Tibial nerve (tissue), 4 donors: Measurements from ENCODE around the gene PLXNA4.

ENCODE experiments used
- CTCF ChIP-seq, 5 experiments: fragments of 200-600 bp in 3 of 5; fragments of 450-650 bp in 2 of 5; sonication (generic) in 3 of 5; IDR thresholded peaks; one replicate each; pipeline ENCODE4 v1.5.1; 2016 to 2019; ENCODE audit warnings: antibody characterized with exemption in 5 of 5, mild to moderate bottlenecking in 3 of 5, moderate library complexity in 2 of 5
- EP300 ChIP-seq, 2 donors: sonication (generic); formaldehyde crosslinking; IDR thresholded peaks; one replicate each; pipeline ENCODE4 v1.6.1; 2017; ENCODE audit warnings: antibody characterized with exemption in 2 of 2, mild to moderate bottlenecking in 1 of 2
- POLR2A ChIP-seq, 2 donors: fragments of 450-650 bp; IDR thresholded peaks; one replicate each; pipeline ENCODE4 v1.6.1; 2017; ENCODE audit warnings: antibody characterized with exemption in 2 of 2, mild to moderate bottlenecking in 2 of 2, moderate library complexity in 2 of 2

DNA sequence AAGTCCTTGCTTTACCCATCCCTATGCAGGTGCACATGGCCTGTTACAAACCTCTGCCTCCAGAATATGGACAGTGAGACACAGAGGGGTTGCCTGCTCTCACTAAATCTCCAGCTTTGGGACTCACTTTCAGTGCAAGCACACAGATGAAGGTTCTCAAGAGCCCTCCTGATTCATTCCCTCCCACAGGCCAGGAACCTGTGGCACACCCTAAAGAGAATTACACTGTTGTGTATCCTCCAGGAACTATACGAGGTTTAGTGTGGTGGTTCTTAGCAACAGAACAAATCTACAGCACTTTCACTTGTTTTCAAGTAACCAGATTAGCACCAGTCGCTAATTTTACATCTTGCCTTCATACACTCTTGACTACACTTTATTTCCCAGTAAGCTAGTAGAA is 192.3 kb downstream of the PLXNA4 start:
- TF ChIP-seq CTCF (IDR thresholded peaks at IDR 0.05) (no peak), POLR2A (IDR thresholded peaks at IDR 0.05) (no peak), EP300 (IDR thresholded peaks at IDR 0.05) (no peak)
